Measurements from ENCODE around the gene TBC1D23.
"Not testable (repeated sequence)": the region's sequence is repeated elsewhere in the genome, so short reads cannot be mapped to it uniquely, and the experiment has no call there.

The TBC1D23 gene

GRCh38 chr3:100257586-100257985 is 3.2 kb upstream of the TBC1D23 start:
- DNase-seq = no peak

- peak; percentile 16 for DNase-seq
Measured at GRCh38 chr3:100260081-100260684, 609 bp upstream of the TBC1D23 start.

DNA sequence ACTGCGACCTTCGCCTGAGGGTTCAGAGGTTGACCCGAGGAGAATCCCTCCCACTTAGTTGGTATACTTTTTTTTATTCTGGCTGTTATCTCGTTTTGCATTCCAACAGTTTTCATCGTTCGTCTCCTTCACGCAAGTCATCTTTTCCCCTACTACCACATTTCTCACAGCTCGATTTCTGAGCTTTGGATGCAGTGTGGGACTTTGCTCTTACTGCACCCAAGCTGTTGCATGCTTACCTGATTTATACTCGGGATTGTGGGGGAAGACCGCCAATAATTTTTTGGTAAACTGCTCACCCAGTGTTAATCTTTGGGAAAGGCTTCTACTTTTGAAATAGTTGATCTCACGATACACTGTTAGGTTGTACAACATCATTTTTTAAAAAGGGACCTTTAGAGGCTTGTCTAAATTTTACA is 702 bp downstream of the TBC1D23 start:
- DNase-seq = peak; percentile 52

GRCh38 chr3:100262925-100263324 is 2.1 kb downstream of the TBC1D23 start:
- DNase-seq = peak; percentile 81

GRCh38 chr3:100263583-100263982 is 2.8 kb downstream of the TBC1D23 start:
- no peak for DNase-seq

DNA sequence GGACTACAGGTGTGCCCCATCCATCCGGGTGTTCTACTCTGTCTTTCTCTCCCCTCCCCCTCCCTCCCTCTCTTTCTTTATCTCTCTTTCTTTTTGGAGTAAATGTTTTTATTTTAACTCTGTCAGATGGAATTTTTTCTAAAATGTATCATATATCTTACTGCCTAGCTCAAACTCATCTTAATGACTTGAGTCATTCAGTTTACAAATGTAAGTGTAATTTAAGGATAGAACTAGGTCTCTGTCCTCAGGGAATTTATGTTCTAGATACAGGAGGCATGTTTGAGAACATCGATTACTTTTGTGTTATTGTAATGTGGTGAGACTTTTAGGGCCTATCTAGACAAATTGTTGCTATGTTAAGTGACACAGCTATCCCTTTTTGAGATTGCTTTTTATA is 3.5 kb downstream of the TBC1D23 start:
- DNase-seq = no peak

DNA sequence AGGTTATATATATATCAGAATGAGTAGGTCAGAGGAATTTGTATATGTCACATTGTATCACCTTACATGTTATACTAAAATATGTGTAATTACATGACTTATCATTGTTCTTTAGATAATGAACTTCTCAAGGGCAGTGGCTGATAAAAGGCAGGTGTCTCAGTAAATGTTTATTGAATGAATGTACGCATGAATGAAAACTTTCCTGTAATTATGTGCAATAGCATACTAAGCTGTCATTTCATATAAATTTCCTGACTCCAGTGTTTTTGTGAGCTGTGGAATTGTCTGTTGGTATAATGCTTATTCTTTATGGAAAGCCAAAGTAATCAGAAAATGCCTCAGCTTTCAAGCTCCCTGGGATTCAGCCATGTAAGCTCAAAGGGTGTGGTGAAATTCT is 4.2 kb downstream of the TBC1D23 start:
- DNase-seq = no peak

DNA sequence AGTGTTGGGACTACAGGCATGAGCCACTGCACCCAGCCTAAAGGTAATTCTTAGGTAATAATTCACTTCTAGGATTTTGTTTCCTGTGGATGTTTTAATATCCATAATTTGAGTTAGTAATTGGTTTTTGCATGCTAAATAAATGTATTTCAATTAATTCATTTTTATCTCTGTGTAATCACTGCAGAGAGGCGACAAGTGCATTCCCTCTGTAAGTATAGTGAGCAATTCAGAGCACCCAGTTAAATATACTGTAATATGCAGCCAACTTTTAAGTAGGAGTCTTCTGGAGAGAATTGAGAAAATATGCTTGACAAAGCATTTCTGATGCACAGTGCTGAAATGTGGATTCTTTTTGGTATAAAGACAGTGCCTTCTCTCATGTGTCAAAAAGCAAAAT is 5.7 kb downstream of the TBC1D23 start:
- DNase-seq = no peak

- no peak for DNase-seq
Measured at GRCh38 chr3:100268156-100268555, 7.4 kb downstream of the TBC1D23 start.

GRCh38 chr3:100269001-100269400 is 8.2 kb downstream of the TBC1D23 start:
- DNase-seq = no peak

GRCh38 chr3:100269410-100270214 is 8.8 kb downstream of the TBC1D23 start:
- no peak for DNase-seq

DNA sequence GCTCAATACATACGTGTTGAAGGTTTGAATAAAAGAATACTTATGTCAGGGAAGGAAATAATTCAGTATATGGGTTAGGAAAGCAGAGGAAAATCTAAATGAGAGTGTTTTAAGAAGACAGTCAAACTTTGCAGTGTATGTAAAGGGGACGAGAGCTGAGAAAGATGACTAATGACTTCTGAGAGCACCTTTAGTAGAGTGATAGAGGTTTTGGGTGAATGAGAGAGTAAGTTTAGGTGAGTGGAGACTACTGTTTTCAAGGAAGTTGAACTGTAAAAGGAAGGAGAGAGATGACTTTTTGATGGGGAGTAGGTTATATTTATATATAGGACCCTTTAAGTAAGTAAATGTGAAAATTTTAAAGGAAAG is 9.4 kb downstream of the TBC1D23 start:
- no peak for DNase-seq

- DNase-seq = no peak
Measured at GRCh38 chr3:100271522-100271921, 10.7 kb downstream of the TBC1D23 start.

DNA sequence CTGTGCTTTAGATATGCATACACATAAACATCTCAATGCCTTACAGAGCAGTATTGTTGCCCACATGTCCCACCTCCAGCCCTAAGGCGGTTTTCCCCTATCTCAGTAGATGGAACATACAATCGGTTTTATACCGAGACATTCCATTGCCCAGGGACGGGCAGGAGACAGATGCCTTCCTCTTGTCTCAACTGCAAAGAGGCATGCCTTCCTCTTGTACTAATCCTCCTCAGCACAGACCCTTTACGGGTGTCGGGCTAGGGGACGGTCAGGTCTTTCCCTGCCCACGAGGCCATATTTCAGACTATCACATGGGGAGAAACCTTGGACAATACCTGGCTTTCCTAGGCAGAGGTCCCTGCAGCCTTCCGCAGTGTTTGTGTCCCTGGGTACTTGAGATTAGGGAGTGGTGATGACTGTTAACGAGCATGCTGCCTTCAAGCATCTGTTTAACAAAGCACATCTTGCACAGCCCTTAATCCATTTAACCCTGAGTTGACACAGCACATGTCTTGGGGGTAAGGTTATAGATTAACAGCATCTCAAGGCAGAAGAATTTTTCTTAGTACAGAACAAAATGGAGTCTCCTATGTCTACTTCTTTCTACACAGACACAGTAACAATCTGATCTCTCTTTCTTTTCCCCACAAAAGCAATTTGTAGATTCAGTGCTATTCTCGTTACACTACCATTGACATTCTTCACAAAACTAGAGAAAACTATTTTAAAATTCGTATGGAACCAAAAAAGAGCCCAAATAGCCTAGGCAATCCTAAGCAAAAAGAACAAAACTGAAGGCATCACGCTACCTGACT is 12.2 kb downstream of the TBC1D23 start:
- not testable (repeated sequence) for DNase-seq

- no peak for DNase-seq
Measured at GRCh38 chr3:100274361-100274760, 13.6 kb downstream of the TBC1D23 start.

DNA sequence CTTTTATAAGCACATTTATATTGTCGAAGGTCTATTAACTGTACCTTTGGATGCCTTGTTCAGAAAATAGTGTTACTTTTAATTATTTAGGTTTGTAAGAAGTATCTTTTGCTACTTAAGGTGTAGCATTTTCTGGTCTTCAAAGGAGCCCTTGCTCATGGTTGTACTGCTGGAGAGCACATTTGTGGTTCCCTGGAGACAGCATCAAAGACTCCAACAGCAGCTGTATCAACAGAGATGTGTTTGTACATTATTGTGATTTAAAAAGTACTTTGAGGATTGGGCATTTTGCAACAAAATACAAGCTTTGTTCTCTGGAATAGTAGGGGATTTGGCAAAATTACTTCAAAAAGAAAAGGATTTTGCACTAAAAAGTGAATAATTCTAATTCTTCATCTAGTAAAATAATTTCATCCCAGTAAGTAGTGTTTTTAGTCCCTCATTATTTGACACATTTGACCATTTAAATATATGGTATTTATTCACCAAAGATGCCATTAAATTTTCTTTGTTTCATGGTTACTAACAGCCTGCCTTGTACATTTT is 16.5 kb downstream of the TBC1D23 start:
- no peak for DNase-seq

DNA sequence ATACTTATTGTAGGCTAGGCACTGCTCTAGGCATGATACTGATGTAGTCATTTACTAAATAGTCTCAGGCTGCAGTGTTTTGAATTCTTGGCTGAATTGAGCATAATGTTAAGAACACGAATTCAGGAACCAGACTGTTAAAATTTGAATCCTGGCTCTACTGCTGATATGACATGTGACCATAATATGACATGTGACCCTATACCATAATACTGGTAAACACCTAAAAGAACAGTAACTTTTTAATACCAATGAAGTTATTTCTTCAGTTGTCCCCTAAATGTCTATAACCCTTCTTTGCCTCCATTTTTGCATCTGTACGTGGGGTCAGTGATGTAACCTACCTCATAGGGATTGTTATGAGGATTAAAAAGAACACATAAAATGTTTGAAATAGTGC is 18.1 kb downstream of the TBC1D23 start:
- DNase-seq = no peak

- no peak for DNase-seq
Measured at GRCh38 chr3:100288288-100288894, 27.6 kb downstream of the TBC1D23 start.

GRCh38 chr3:100289339-100289738 is 28.5 kb downstream of the TBC1D23 start:
- DNase-seq = peak; percentile 99

DNA sequence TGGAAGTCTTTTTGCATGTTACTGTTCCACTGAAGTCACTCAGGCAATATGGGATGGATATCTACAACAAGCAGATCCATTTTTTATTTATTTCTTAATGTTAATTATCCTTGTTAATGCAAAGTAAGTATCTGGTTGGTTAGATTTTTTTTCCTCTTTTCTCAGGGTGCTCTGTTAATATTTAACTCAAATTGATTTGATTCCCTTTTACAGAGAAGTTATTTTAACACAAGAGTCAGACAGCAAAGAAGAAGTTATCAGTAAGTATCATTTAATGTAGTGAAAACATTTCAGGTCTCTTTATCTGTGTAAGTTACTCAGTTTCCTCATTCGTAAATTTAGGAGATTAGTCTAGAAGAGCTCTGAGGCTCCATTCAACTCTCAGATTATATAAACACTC is 34.3 kb downstream of the TBC1D23 start:
- no peak for DNase-seq

DNA sequence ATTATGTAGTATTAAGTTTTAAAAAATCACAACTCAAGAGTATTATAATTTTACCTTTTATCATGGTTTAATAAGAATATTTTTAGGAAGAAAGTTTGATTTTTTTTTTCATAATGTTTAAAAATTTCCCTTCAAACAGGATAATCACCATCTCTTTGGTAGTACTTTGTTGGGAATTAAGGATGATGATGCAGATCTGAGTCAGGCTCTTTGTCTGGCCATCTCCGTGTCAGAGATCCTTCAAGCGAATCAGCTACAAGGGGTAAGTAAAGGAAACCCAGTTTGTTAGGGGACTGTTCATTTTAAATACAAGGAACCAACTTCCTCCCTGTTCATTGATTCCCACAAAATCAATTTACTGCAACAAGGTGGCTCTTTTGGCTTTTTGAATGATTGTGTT is 37.0 kb downstream of the TBC1D23 start:
- DNase-seq = no peak

DNA sequence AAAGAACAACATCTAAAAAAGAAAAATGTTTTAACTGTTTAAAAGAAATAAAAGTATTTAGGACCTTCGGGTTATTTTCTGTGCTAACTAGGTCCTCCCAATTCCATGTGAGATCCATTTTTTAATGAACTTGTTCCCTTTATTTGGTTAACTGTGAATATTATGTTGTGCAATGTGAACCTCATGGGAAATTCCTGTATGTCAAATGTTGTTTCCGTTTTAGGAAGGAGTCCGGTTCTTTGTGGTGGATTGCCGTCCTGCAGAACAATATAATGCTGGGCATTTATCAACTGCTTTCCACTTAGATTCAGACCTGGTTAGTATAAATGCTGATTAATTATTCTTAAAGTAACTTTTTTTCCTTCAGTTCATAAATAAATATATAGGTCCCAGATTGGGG is 38.2 kb downstream of the TBC1D23 start:
- no peak for DNase-seq

DNA sequence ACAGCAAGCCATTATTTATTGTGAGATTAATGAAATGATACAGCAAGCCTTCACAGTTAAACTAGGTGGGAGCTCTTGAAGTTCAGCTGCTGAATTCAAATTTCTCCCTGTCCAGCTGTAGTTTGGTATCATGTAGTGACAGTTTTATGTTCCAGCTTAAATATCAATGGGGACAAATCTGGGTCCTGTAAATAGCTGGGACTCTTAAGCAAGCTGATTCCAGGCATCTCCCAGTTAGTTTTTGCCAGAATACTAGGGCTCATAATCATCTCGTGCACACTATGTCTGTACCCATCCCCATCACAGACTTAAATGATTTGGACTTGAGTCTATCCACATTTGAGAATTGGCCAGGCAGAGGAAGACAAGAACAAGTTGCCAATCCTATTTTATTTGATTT is 45.9 kb downstream of the TBC1D23 start:
- no peak for DNase-seq
